Peyer's patch (tissue), 4 donors: ENCODE measurements around the gene SINHCAF. TPM values are rescaled to one million over a fixed set of nuclear protein-coding genes. Genes with fewer than 3 reads are reported as not detected.
A peak's percentile ranks its signal among the peaks of the same experiment; 100 is the strongest.

Source experiments
- DNase-seq, 3 donors: peaks; one replicate each; pipeline ENCODE4 v3.0.0-alpha.2; 2017 to 2019
- H3K27ac ChIP-seq, 4 donors: fragments of 200-600 bp; sonication (generic); one replicate each; pipeline ENCODE4 v1.5.1; 2016 to 2019
- H3K27me3 ChIP-seq, 2 donors: fragments of 200-600 bp; sonication (generic); one replicate each; pipeline ENCODE4 v1.5.1; 2019
- H3K36me3 ChIP-seq, 3 donors: fragments of 200-600 bp; sonication (generic); one replicate each; pipeline ENCODE4 v1.5.1; 2016 to 2019
- H3K4me1 ChIP-seq, 4 donors: fragments of 200-600 bp; sonication (generic); one replicate each; pipeline ENCODE4 v1.5.1; 2016 to 2019
- H3K4me3 ChIP-seq, 4 donors: fragments of 200-600 bp; sonication (generic); 1 replicate in 3 of 4; 2 replicates in 1 of 4; pipeline ENCODE4 v1.5.1; 2016 to 2019; ENCODE audit warnings: mild to moderate bottlenecking in 1 of 4
- H3K9me3 ChIP-seq, 4 donors: fragments of 200-600 bp; sonication (generic); one replicate each; pipeline ENCODE4 v1.5.1; 2016 to 2019; ENCODE audit warnings: mild to moderate bottlenecking in 1 of 4
- CTCF ChIP-seq, 6 experiments: fragments of 450-650 bp in 4 of 6; fragments of 200-600 bp in 2 of 6; sonication (generic) in 1 of 6; IDR thresholded peaks; one replicate each; pipeline ENCODE4 v1.5.1; 2017 to 2019; ENCODE audit warnings: antibody characterized with exemption in 6 of 6, mild to moderate bottlenecking in 3 of 6, moderate library complexity in 1 of 6
- POLR2A ChIP-seq, 2 donors: fragments of 450-650 bp; IDR thresholded peaks; one replicate each; pipeline ENCODE4 v1.5.1; 2017; ENCODE audit warnings: antibody characterized with exemption in 2 of 2, mild to moderate bottlenecking in 2 of 2, moderate library complexity in 2 of 2
- total RNA-seq, 4 donors: library from RNA; depleted of rRNA; stranded (reverse); fragments of >200 nt; gene quantifications; one replicate each; pipeline ENCODE4 v1.1.0, GENCODE V29; 2016

The SINHCAF gene
- total RNA-seq, 4 donors from 2014 or later, result 39.9 to 109 (median 53.7) TPM

DNA sequence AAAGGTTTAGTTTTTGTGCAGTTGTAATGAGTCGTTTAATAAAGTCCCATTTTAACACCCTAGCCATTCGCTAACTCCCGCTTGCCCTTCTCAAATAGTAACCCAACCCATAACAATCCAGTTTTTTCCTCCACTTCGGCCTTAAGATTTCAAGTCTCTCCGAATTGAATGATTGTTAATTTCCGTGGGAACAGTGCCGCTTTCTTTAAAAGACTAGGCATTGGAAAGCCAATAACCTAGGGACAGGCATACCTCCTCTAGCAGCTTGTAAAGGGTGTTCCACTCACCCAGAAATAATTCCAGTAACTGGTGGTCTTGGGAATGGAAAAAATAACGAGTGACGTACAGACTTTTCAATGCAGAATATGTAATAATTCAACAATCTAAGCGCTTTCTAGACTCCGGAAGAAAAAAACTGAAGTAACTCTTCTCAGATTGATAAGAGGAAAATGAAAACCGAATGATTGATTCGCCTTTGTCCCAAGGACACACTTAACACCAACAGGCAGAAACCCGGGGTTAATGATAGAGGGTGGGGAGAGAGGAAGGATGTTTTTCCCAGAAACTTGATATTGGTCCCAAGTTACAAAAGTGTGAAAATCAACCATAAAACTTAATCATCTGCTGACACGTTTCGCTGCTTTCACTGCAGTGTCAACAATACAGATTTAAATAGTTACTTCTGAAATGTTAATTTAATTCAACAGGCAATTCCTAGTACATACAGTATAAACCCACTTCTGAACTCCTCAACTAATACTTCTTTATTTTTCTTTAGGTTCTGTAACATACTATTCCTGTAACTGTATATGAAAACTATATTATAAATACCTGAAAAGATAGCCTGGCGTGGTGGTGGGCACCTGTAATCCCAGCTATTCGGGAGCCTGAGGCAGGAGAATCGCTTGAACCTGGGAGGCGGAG lies 1.0 kb upstream of the SINHCAF start:
- Histone ChIP-seq H3K27ac (peak overlapping the region; percentile 59 to 96 (median 89)), H3K4me1 (peaks cover 0 to 11% (median 2%) of the 10 kb centered on the region in 4 donors), H3K27me3 (no peaks in the 10 kb centered on the region), H3K36me3 (no peaks in the 10 kb centered on the region), H3K9me3 (no peaks in the 10 kb centered on the region), H3K4me3 (peak overlapping the region; percentile 67 to 89 (median 82))
- TF ChIP-seq CTCF (IDR thresholded peaks at IDR 0.05) (no peak), POLR2A (IDR thresholded peaks at IDR 0.05) (no peak)
- no peak for DNase-seq

GRCh38 chr12:31325524-31325875 lies 450 bp downstream of the SINHCAF start:
- TF ChIP-seq POLR2A (IDR thresholded peaks at IDR 0.05), result no peak
- TF ChIP-seq CTCF (IDR thresholded peaks at IDR 0.05), result no peak
- H3K9me3 ChIP-seq, result no peaks in the 10 kb centered on the region
- H3K27me3 ChIP-seq, result no peaks in the 10 kb centered on the region
- peak in 2 of 3 donors; percentile 23 to 61 for DNase-seq
- H3K4me1 ChIP-seq, result peaks cover 0 to 12% (median 6%) of the 10 kb centered on the region in 4 donors
- H3K27ac ChIP-seq, result peak overlapping the region; percentile 86 to 96 (median 93)
- peak overlapping the region; percentile 67 to 89 (median 82) for H3K4me3 ChIP-seq
- no peaks in the 10 kb centered on the region for H3K36me3 ChIP-seq

- Histone ChIP-seq H3K4me3 (peak overlapping the region; percentile 67 to 89 (median 82)), H3K27me3 (no peaks in the 10 kb centered on the region), H3K9me3 (no peaks in the 10 kb centered on the region), H3K4me1 (peaks cover 0 to 12% (median 6%) of the 10 kb centered on the region in 4 donors), H3K27ac (peak overlapping the region; percentile 86 to 96 (median 93)), H3K36me3 (no peaks in the 10 kb centered on the region)
- DNase-seq, result peak; percentile 41 to 78 (median 77)
- no peak for TF ChIP-seq CTCF (IDR thresholded peaks at IDR 0.05)
- TF ChIP-seq POLR2A (IDR thresholded peaks at IDR 0.05), result no peak
These were observed 966 bp downstream of the SINHCAF start for GRCh38 chr12:31324845-31325523.

- no peaks in the 10 kb centered on the region for H3K27me3 ChIP-seq
- H3K36me3 ChIP-seq, result no peaks in the 10 kb centered on the region
- H3K4me3 ChIP-seq, result peak overlapping the region; percentile 67 to 89 (median 82)
- H3K4me1 ChIP-seq, result peaks cover 0 to 12% (median 6%) of the 10 kb centered on the region in 4 donors
- H3K9me3 ChIP-seq, result no peaks in the 10 kb centered on the region
- peak overlapping the region; percentile 86 to 96 (median 93) for H3K27ac ChIP-seq
- peak; percentile 70 to 89 (median 85) for DNase-seq
- TF ChIP-seq POLR2A (IDR thresholded peaks at IDR 0.05), result peak in 1 of 2 donors; percentile 43
- peak in 2 of 6 experiments; percentile 10 to 26 for TF ChIP-seq CTCF (IDR thresholded peaks at IDR 0.05)
These were observed 1.7 kb downstream of the SINHCAF start for GRCh38 chr12:31324116-31324844.
